ENCODE data around the gene GPI. TPM values are rescaled to one million over a fixed set of nuclear protein-coding genes. Genes with fewer than 3 reads are reported as not detected.

Gene GPI
- total and polyA plus RNA-seq, 9 of the 15 experiments (the other 6 are each of a cell fraction or from before 2014, with no cell fraction given): 88.3 to 358 (median 122) TPM

GRCh38 chr19:34328982-34329381, 36.0 kb upstream of the GPI start (continued):
- no peak for TF ChIP-seq ZBTB40 (IDR thresholded peaks at IDR 0.05)
- TF ChIP-seq ZBTB40 (CRISPR knock-in tag; IDR thresholded peaks at IDR 0.05): no peak

All from K562 (cell line).